ENCODE data around the gene SPATA3.
"Not testable (repeated sequence)": the region's sequence is repeated elsewhere in the genome, so short reads cannot be mapped to it uniquely, and the experiment has no call there.

The SPATA3 gene

GRCh38 chr2:230999477-230999876, 3.6 kb downstream of the SPATA3 start:
- DNase-seq = no peak

- no peak for DNase-seq
Observed at GRCh38 chr2:231000211-231000904, 4.4 kb downstream of the SPATA3 start.

- DNase-seq = no peak
Observed at GRCh38 chr2:231001036-231001435, 5.1 kb downstream of the SPATA3 start.

GRCh38 chr2:231001921-231002320, 6.0 kb downstream of the SPATA3 start:
- DNase-seq = no peak

GRCh38 chr2:231002641-231003040, 6.7 kb downstream of the SPATA3 start:
- DNase-seq = no peak

- no peak for DNase-seq
Observed at GRCh38 chr2:231003186-231003585, 7.3 kb downstream of the SPATA3 start.

- not testable (repeated sequence) for DNase-seq
Observed at GRCh38 chr2:231004930-231005329, 9.0 kb downstream of the SPATA3 start.

GRCh38 chr2:231007286-231008098, 11.6 kb downstream of the SPATA3 start:
- DNase-seq = no peak

GRCh38 chr2:231008131-231008530, 12.2 kb downstream of the SPATA3 start:
- no peak for DNase-seq

GRCh38 chr2:231009236-231009919, 13.5 kb downstream of the SPATA3 start:
- DNase-seq = no peak

GRCh38 chr2:231010201-231010730, 14.3 kb downstream of the SPATA3 start:
- no peak for DNase-seq

- no peak for DNase-seq
Observed at GRCh38 chr2:231011526-231011925, 15.6 kb downstream of the SPATA3 start.

GRCh38 chr2:231012463-231012862, 16.5 kb downstream of the SPATA3 start:
- no peak for DNase-seq

GRCh38 chr2:231013820-231014219, 17.9 kb downstream of the SPATA3 start:
- no peak for DNase-seq

GRCh38 chr2:231015478-231015877, 19.6 kb downstream of the SPATA3 start:
- DNase-seq = no peak

GRCh38 chr2:231015926-231016325, 20.0 kb downstream of the SPATA3 start:
- no peak for DNase-seq

GRCh38 chr2:231016566-231017230, 20.8 kb downstream of the SPATA3 start:
- DNase-seq = no peak

- DNase-seq = no peak
Observed at GRCh38 chr2:231017231-231017598, 21.3 kb downstream of the SPATA3 start.

GRCh38 chr2:231018184-231018583, 22.3 kb downstream of the SPATA3 start:
- no peak for DNase-seq

GRCh38 chr2:231025059-231025458, 29.1 kb downstream of the SPATA3 start:
- DNase-seq = not testable (repeated sequence)

GRCh38 chr2:231028889-231029288, 33.0 kb downstream of the SPATA3 start:
- DNase-seq = no peak

GRCh38 chr2:231029563-231029962, 33.6 kb downstream of the SPATA3 start:
- DNase-seq = no peak

- DNase-seq = no peak
Observed at GRCh38 chr2:231030725-231031124, 34.8 kb downstream of the SPATA3 start.
